HG02870 (cell line): Measurements from ENCODE around the gene SERTM2.

Experiments
- ATAC-seq: cut with Tn5 transposase; IDR thresholded peaks from one replicate; pipeline ENCODE4 v1.9.1; 2021; ENCODE audit warnings: mild to moderate bottlenecking, moderate library complexity; ENCODE audit not compliant: unreplicated experiment

The SERTM2 gene

GRCh38 chrX:111555406-111555958, 44.0 kb downstream of the SERTM2 start:
- ATAC-seq, result no peak

GRCh38 chrX:111560801-111561200, 49.4 kb downstream of the SERTM2 start:
- ATAC-seq, result no peak

GRCh38 chrX:111561851-111562250, 50.4 kb downstream of the SERTM2 start:
- no peak for ATAC-seq

GRCh38 chrX:111567542-111568255, 56.3 kb downstream of the SERTM2 start:
- ATAC-seq, result no peak

- ATAC-seq, result no peak
These were observed 56.9 kb downstream of the SERTM2 start for GRCh38 chrX:111568354-111568753.

GRCh38 chrX:111568817-111569216, 57.4 kb downstream of the SERTM2 start:
- ATAC-seq, result no peak
